Forelimb muscle (tissue), 1 donor: ENCODE results near the gene ZGPAT. TPM values are rescaled to one million over a fixed set of nuclear protein-coding genes. Genes with fewer than 3 reads are reported as not detected.

Experiments
- DNase-seq: peaks from one replicate; pipeline ENCODE4 v3.0.0-alpha.2; 2013; ENCODE audit warnings: low read depth
- polyA plus RNA-seq: library from polyadenylated mRNA; unstranded; fragments of 120-200 nt; gene quantifications from one replicate; pipeline ENCODE4 v1.2.1, GENCODE V29; 2013; ENCODE audit not compliant: insufficient read length

ZGPAT gene
- polyA plus RNA-seq, 1 donor, result 12.6 TPM

DNA sequence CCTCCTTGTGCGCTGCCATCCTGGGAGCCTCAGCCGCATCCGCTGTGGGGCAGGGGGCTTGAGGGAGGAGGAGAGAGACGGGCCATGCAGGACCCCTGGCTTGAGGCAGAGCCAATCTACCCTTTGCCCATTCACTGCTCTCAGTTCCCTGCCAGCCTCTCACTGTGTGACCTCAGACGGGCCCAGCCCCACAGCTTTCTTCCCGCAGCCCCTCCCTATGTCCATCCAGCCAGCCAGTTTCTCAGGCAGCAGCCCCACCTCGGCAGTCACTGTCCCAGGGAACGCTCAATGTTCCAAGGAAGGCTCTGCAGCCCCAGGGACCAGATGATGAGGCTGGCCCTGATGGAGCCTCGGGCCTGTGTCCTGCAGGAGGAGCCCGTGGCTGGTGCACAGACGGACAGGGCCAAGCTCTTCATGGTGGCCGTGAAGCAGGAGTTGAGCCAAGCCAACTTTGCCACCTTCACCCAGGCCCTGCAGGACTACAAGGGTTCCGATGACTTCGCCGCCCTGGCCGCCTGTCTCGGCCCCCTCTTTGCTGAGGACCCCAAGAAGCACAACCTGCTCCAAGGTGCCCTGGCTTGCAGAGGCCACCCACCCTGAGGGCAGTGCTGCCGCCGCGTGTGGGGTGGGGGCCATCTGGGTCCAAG is 15.3 kb upstream of the ZGPAT start:
- no peak for DNase-seq

DNA sequence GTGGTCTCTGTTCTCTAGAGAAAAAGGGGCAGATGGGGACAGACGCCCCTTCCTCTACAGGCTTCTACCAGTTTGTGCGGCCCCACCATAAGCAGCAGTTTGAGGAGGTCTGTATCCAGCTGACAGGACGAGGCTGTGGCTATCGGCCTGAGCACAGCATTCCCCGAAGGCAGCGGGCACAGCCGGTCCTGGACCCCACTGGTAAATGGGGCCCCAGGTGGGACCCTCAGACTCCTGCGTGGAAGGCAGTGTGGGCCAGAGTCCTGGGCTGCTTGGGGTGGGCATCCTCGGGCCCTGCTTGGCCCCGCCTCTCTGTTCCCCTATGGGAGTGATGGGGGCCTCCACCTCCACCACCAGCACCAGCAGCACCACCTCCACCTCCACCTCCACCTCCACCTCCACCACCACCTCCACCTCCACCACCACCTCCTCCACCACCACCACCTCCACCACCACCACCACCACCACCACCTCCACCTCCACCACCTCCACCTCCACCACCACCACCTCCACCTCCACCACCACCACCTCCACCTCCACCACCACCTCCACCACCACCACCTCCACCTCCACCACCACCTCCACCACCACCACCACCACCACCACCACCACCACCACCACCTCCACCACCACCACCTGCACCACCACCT is 14.6 kb upstream of the ZGPAT start:
- no peak for DNase-seq

DNA sequence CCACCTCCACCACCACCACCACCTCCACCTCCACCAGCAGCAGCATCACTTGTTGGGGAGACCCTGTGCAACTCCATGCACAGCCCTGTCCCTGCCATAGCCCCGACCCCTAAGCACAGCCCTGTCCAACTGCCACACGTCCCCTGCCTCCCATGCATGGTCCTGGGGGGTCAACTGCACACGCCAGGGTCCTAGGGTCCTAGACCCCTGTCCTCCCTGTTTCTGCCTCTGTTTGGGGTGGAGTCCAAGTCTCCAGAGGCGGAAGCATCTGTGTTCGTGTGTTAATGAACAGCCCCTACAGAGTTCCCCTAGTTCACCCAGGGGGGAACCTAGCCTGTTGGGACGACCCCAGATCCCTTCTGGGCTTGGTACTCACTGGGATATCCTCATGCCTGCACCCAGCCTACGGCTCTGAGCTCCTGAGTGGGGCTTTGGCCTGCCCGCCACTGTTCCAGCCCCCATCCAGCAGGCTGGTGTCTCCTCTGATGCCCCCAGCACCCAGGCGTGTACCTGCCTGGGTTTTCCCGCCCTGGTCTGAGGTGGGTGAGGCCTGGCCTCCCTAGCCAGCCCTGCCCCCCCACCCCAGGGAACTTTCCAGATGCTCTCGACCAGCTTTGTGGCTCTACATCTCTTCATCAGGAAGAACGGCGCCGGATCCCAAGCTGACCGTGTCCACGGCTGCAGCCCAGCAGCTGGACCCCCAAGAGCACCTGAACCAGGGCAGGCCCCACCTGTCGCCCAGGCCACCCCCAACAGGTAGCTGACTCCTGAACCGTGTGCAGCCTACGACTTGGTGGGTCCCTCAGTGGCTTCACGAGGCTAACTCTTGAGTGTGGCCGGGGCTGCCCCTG is 13.9 kb upstream of the ZGPAT start:
- DNase-seq, result no peak

DNA sequence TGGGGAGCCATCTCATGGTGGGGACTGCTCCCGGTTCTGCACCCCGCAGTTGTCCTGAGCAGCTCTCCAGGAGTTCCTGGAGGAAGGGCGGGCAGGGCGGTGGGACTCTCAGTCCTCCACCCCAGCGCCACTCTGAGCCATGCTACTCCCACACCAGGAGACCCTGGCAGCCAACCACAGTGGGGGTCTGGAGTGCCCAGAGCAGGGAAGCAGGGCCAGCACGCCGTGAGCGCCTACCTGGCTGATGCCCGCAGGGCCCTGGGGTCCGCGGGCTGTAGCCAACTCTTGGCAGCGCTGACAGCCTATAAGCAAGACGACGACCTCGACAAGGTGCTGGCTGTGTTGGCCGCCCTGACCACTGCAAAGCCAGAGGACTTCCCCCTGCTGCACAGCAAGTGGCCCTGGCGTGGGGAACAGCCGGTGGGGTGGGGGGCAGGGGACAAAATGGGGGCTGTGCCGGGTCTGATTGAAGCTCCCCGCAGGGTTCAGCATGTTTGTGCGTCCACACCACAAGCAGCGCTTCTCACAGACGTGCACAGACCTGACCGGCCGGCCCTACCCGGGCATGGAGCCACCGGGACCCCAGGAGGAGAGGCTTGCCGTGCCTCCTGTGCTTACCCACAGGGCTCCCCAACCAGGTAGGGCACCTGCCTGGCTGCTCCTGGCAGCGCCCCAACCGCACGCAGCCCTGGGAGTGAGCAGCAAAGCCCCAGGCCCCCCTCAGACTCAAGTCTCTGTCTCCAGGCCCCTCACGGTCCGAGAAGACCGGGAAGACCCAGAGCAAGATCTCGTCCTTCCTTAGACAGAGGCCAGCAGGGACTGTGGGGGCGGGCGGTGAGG is 13.0 kb upstream of the ZGPAT start:
- DNase-seq, result no peak

DNA sequence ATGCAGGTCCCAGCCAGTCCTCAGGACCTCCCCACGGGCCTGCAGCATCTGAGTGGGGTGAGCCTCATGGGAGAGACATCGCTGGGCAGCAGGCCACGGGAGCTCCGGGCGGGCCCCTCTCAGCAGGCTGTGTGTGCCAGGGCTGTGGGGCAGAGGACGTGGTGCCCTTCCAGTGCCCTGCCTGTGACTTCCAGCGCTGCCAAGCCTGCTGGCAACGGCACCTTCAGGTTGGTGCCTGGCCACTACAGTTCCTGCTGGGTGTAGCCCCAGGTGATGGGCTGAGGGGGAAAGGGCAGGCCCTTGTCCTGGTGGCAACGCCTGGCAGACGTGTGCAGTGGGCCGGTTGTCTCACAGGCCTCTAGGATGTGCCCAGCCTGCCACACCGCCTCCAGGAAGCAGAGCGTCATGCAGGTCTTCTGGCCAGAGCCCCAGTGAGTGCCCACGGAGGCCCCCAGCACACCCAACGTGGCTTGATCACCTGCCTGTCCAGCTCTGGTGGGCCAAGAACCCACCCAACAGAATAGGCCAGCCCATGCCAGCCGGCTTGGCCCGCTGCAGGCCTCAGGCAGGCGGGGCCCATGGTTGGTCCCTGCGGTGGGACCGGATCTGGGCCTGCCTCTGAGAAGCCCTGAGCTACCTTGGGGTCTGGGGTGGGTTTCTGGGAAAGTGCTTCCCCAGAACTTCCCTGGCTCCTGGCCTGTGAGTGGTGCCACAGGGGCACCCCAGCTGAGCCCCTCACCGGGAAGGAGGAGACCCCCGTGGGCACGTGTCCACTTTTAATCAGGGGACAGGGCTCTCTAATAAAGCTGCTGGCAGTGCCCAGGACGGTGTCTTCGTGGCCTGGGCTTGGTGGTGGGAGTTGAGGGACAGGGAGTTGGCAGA is 12.2 kb upstream of the ZGPAT start:
- DNase-seq, result no peak

DNA sequence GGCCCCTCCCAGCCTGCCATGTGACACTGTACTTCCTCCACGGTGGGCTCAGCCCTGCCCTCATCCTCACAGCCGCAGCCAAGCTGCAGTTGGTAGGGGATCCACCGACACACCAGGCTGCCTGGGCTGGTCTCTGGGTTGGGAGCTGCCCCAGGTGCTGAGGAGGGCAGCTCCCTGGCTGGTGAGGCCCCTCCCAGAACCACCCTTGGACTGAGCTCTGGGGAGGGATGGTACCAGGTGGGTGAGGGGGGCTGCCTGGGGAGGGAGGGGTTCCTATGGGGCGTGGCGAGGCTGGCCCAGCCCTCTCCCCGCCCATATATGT is 11.6 kb upstream of the ZGPAT start:
- no peak for DNase-seq

DNA sequence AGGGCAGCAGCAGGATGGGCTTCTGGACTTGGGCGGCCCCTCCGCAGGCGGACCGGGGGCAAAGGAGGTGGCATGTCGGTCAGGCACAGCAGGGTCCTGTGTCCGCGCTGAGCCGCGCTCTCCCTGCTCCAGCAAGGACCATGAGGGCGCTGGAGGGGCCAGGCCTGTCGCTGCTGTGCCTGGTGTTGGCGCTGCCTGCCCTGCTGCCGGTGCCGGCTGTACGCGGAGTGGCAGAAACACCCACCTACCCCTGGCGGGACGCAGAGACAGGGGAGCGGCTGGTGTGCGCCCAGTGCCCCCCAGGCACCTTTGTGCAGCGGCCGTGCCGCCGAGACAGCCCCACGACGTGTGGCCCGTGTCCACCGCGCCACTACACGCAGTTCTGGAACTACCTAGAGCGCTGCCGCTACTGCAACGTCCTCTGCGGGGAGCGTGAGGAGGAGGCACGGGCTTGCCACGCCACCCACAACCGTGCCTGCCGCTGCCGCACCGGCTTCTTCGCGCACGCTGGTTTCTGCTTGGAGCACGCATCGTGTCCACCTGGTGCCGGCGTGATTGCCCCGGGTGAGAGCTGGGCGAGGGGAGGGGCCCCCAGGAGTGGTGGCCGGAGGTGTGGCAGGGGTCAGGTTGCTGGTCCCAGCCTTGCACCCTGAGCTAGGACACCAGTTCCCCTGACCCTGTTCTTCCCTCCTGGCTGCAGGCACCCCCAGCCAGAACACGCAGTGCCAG is 11.0 kb upstream of the ZGPAT start, which contains the start of gene TNFRSF6B:
Gene TNFRSF6B, plus strand, starts transcription at position 25 of the 729 bp plus-strand sequence. Its CDS starts 116 bp downstream, at position 141.
- no peak for DNase-seq

DNA sequence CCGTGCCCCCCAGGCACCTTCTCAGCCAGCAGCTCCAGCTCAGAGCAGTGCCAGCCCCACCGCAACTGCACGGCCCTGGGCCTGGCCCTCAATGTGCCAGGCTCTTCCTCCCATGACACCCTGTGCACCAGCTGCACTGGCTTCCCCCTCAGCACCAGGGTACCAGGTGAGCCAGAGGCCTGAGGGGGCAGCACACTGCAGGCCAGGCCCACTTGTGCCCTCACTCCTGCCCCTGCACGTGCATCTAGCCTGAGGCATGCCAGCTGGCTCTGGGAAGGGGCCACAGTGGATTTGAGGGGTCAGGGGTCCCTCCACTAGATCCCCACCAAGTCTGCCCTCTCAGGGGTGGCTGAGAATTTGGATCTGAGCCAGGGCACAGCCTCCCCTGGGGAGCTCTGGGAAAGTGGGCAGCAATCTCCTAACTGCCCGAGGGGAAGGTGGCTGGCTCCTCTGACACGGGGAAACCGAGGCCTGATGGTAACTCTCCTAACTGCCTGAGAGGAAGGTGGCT is 10.4 kb upstream of the ZGPAT start:
- DNase-seq, result no peak

DNA sequence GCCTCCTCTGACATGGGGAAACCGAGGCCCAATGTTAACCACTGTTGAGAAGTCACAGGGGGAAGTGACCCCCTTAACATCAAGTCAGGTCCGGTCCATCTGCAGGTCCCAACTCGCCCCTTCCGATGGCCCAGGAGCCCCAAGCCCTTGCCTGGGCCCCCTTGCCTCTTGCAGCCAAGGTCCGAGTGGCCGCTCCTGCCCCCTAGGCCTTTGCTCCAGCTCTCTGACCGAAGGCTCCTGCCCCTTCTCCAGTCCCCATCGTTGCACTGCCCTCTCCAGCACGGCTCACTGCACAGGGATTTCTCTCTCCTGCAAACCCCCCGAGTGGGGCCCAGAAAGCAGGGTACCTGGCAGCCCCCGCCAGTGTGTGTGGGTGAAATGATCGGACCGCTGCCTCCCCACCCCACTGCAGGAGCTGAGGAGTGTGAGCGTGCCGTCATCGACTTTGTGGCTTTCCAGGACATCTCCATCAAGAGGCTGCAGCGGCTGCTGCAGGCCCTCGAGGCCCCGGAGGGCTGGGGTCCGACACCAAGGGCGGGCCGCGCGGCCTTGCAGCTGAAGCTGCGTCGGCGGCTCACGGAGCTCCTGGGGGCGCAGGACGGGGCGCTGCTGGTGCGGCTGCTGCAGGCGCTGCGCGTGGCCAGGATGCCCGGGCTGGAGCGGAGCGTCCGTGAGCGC is 9.8 kb upstream of the ZGPAT start:
- DNase-seq, result no peak

DNA sequence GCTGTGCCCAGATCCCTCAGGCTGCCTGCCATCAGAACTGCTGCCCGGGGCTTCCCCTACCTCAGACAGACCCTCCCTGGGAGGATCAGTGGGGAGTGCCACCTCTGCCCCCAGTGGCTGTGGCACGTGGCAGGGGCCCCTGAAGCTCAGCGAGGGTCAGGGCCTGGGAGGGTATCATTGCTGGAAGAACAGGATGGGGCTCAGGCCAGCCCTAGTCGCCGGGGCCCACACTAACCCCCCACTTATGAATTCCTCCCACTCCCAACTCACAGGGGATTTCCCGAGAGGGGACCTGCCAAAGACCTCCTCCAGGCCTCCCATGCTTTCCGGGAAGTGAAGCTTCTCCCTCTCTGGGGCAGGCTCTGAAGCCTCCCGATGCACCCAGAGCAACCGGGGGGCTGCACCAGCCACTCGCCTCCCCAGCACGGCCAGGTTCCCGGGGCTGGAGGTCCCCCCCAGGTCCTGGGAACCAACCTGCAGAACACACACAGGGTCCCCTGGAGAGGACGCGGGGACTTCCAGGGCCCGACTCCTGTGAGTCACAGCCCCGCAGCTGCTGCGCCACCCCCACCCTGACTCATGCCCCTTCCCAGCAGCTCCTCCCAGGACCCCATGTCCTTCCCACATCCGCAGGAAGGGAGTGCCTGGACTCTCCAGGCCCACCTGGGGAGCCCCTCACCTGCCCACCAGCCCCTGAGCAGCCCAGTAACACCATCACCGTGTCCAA is 8.9 kb upstream of the ZGPAT start:
- no peak for DNase-seq

DNA sequence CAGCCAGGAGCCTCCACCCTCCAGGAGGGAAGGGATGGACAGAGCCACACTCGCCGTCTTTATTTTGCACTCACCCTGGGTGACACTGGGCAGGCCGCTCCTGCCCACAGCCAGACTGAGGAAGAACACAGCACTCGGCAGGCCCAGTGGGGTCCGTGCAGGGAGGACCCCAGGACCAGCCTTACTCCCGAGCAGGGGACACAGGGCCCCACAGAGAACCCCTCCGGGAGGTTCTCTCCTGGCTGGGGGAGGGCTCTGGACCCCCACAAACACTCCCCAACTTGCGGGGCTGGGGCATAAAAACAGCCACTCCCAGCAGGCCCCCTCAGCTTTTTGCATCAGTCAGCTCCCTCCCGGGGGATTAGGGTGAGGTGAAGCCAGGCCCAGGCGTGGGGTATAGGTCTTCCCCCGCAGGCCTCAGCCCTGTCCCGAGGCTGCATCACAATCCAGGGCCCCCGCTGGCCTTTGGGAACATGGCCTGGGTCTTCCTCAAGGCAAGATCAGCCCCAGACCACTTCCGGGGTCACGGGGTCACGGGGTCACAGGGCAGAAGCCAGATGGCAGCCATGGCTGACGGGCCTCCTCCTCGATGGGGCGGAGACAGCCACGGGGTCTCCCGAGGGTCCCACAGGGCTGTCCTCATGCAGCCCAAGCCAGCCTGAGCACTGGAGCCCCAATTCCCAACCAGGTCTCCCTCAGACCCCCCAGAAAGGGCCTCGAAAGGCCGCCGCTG is 8.2 kb upstream of the ZGPAT start:
- DNase-seq, result no peak

DNA sequence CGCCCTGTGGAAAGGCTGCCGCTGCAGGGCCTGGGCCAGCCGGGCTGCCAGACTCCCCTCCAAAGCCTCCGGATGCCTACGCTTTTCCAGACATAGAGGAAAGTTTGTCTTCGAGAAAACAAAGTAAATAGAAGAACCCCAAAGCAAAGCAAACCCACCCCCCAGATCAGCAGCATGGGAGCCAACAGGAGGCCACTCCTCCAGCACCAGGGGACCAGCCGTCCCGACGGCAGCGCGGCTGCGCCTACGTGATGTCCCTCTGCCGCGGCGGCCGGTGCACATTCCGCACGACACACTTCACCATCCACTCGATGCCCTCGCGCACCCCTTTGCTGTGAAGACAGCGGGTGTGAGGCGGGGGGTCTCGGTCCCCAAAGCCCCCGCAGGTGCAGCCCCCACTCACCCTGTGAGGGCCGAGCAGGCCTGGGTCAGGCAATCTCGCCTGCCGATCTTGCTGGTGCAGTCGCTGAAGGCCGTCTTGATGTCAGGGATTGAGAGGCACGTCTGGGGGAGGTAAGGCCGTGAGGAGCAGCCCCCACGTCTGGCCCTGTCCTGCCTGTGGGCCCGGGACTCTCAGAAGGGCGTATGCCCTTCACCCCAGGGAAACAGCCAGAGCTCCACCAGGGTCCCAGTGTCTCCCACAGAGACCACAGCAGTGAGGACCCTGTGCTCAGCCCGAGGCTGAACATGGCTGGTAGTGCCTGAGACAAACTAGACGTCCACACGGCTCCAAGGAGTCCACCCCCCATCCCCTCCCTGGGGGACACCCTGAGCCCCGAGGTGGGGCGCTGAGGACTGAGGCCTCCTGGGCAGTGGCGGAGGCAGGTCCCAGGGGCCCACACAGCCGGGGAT is 7.4 kb upstream of the ZGPAT start:
- no peak for DNase-seq

DNA sequence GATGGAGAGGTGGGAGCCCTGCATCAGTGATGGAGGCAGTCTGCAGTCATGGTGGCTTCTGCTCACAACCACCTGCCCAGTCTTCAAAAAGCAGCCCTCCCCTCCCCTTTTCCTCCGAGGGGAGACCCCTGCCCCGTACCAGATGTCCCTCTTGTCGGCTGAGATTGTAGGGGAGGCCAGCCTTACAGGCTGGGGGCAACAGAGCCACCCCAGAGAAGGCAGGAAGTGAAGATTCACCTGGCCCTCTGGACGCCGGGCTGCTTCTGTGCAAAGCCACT is 6.8 kb upstream of the ZGPAT start:
- DNase-seq, result no peak

DNA sequence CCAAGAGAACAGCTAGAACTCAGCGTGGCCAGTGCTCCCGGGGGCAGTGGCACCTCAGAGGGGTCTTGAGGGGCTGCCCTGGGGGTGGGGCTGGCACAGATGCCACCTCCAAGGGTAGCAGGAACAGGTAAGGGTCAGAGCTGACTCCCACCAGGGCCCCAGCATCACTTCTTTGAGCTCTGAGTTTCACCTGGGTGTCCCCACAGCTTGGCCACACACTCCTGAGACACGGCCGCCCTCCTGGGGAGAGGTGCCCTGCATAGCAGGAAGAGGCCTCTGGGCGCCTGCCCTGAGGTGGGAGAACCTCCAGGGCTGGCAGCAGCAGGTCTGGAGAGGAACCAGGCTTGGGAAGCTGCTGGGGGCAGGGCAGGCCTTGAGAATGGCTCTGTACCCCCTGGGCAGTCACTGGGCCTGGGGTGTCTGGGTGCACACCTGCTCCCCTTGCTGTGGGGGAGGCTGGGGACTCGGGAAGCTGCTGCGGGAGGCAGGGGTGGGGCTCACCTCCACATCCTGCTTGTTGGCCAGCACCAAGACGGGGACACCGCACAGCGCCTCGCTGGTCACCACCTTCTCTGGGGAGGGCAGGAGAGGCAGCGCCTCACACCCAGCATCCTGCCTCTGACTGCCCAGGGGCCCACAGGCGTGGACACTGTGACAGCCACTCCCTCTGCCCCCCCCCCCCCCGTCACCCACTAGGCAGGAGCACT is 6.4 kb upstream of the ZGPAT start:
- no peak for DNase-seq

DNA sequence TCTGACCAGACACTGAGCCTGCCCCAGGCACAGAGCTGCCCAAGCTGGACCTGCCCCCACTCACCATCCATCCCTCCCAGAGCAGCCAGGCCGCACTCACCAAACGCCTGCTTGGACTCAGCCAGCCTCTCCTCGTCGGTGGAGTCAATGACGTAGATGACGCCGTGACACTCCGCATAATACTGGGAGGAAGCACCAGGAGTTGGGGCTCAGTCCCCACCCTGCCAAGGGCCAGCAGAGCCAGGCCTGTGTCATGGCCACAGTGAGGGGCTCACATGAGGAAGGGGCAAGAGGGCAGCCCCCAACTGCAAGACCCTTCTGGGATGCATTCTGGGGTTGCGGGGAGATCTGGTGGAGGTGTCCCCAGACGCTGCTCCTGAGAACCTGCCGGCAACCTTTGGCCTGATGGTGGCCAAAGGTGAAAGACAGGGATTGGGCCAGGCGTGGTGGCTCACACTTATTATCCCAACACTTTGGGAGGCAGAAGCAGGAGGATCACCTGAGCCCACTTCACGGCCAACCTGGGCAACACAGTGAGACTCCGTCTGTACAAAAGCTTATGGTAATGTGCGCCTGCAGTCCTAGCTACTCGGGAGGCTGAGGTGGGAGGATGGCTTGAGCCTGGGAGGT is 5.7 kb upstream of the ZGPAT start:
- DNase-seq, result no peak

DNA sequence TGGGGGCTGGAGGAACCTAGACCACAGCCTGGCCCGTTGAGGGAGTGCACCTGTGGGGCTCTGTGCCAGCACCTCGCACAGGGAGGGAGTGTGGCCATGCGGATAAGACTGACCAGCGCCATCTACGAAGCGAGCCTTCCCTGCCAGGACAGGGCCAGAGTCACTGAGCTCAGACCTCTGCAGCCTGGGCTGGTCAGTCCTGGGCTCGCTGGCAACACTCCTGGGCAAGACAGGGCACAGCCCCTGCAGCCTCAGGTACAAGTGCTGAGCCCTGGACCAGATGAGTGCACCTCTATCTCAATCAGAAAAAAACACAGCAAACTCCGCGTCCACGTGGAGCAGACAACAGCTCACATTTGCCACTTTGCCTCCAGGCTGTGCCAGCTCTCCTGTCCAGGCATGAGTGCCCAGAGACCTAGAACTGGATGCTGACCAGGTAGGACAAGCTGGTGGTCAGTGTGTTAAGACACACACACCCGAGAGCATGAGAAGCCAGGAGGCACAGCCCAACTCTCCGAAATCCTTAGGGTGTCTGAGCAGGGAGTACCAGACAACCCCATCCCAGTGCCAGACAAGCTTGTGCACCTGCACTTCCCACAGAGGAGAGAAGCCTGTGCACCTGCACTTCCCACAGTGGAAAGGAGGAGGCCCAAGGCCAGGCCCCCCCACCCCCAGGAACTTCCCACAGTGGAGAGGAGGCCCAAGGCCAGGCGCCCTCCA is 4.9 kb upstream of the ZGPAT start:
- no peak for DNase-seq
